BLaER1 treated with 17β-estradiol and CSF1 and Interleukin-3, amounts not matched to agents 10 nM and 100 nM (cell line): ENCODE results near the gene NTM.
A peak's percentile ranks its signal among the peaks of the same experiment; 100 is the strongest.
"Not testable (repeated sequence)": the region's sequence is repeated elsewhere in the genome, so short reads cannot be mapped to it uniquely, and the experiment has no call there.

Experiments
- H3K27ac ChIP-seq, 11 experiments: shearing (Covaris generic); formaldehyde crosslinking; 2 replicates each; pipeline ENCODE4 v1.8.1; 2022
- H3K27me3 ChIP-seq, 11 experiments: shearing (Covaris generic); formaldehyde crosslinking; 2 replicates each; pipeline ENCODE4 v1.8.1; 2022
- H3K36me3 ChIP-seq, 11 experiments: shearing (Covaris generic); formaldehyde crosslinking; 2 replicates each; pipeline ENCODE4 v1.8.1; 2022
- H3K4me1 ChIP-seq, 10 experiments: shearing (Covaris generic); formaldehyde crosslinking; 2 replicates each; pipeline ENCODE4 v1.8.1; 2022
- H3K4me2 ChIP-seq, 11 experiments: shearing (Covaris generic); formaldehyde crosslinking; 2 replicates each; pipeline ENCODE4 v1.8.1; 2022
- H3K4me3 ChIP-seq, 10 experiments: shearing (Covaris generic); formaldehyde crosslinking; 2 replicates each; pipeline ENCODE4 v1.8.1; 2022
- H3K9ac ChIP-seq, 11 experiments: shearing (Covaris generic); formaldehyde crosslinking; 2 replicates each; pipeline ENCODE4 v1.8.1; 2022
- H3K9me3 ChIP-seq, 11 experiments: shearing (Covaris generic); formaldehyde crosslinking; replicated peaks in 1 of 11; 2 replicates each; pipeline ENCODE4 v1.8.1; 2022
- H4K20me1 ChIP-seq, 11 experiments: shearing (Covaris generic); formaldehyde crosslinking; 2 replicates each; pipeline ENCODE4 v1.8.1; 2022
- Cebpa-rat ChIP-seq, 11 experiments: shearing (Covaris generic); IDR thresholded peaks; 2 replicates each; pipeline ENCODE4 v1.8.1; 2022

NTM gene

DNA sequence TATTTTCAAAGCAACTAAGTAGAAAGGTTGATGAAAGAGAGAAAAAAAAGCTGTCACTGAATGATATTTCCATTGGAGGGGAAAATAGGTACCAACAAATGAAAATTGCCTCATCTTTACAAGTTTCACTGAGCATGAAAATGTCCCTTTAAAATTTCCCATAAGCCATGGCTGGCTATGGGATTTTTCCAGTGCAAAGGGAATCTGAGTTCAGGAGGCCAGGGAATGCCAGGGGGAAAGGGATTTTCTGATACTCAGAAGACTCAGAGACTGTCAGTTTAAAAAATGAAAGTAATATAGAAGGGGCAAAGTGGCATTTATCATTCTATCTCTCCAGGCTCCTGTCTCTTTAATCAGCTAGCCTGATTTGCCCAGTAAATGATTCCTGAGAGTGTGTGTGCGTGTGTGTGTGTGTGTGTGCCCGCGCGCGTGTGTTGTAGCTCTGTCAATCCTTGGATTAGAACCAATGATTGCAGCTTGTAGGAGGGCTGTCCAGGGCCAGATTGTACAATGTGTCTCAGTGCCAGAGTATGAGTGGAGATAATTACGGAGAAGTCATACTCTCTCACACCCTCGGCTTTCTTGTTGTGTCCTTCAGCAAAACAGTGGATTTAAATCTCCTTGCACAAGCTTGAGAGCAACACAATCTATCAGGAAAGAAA is at the start of gene NTM:
Gene NTM (plus strand): TSS at position 526 of the 662 bp plus-strand sequence.
- H4K20me1 ChIP-seq, result peaks cover 0 to 9% (median 0%) of the 10 kb centered on the region in 11 experiments; a peak in 3 of 22 replicates
- H3K4me3 ChIP-seq, result 0 out of 20 replicates have a peak within 1 kb of the TSS, but pooled peaks of 1 of the 10 experiments have one; percentile 14
- H3K27me3 ChIP-seq, result peaks cover 33 to 61% (median 58%) of the 10 kb centered on the region in 11 experiments
- H3K9me3 ChIP-seq, result 0 out of 22 replicates have a peak, but pooled peaks cover 0 to 6% (median 0%) of the 10 kb centered on the region in 11 experiments
- H3K4me1 ChIP-seq, result peaks cover 0 to 21% (median 15%) of the 10 kb centered on the region in 10 experiments; a peak in 15 of 20 replicates
- H3K9ac ChIP-seq, result no peak within 1 kb of the TSS
- TF ChIP-seq Cebpa-rat (IDR thresholded peaks at IDR 0.05), result no peak
- H3K27ac ChIP-seq, result no peak within 1 kb of the TSS
- H3K36me3 ChIP-seq, result no peaks in the 10 kb centered on the region
- H3K4me2 ChIP-seq, result peak within 1 kb of the TSS; percentile 5 to 71 (median 56); a peak in 18 of 22 replicates

DNA sequence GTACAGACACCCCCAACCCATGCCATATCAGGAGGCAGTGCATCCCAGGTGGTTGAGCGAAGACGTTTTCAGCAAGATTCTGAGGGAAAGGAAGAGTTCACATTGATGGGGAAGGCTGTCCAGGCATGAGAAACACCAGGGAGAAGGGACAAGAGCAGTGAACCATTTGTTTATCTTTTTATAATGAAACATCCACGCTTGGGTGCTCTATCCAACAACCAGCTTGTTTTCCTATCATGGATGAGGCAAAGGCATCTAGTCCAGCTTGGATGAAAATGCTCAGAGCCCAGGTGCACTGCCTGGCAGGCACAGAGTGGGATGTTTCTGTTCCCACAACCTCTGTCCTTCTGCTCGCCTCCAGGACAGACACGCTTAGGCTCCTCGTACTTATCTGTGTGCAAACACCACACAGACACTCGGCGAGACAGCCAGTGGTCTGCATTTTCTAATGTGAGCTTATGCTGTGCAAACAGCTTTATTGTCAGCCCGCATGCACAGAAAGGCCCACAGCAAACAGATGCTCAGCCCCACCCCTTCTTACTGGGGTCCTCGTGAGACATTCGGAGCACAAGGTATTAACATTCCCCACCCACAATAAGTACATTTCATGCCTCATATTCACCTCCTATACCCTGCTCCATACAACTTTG is 45.4 kb upstream of the NTM start:
- H3K4me1 ChIP-seq, result no peaks in the 10 kb centered on the region
- no peak overlapping the region for H3K27ac ChIP-seq

DNA sequence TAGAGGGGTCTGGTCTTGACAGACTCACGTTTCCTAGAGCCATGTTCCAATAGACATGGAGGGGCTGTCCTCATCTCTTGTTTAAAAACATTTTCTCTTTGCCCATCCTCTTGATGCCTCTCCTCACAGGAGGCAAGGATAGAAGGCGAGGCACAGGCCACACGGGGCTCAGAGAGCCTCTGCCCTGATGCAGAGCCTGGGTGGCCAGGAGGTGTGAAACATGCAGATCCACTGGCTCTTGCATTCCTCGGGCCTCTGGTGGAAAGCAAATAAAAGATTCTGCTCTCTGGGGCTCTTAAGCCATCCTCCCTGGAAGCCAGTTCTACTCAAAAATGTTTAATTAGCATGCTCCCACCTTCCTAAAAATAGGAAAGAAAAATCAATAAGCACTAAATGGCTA is 43.6 kb upstream of the NTM start:
- H3K27me3 ChIP-seq, result no peaks in the 10 kb centered on the region
- no peak overlapping the region for H3K4me2 ChIP-seq
- H3K4me1 ChIP-seq, result no peaks in the 10 kb centered on the region
- TF ChIP-seq Cebpa-rat (IDR thresholded peaks at IDR 0.05), result no peak
- H3K9me3 ChIP-seq, result no peaks in the 10 kb centered on the region; a peak in 1 of 22 replicates
- H3K9ac ChIP-seq, result no peak overlapping the region
- no peaks in the 10 kb centered on the region for H3K36me3 ChIP-seq
- no peak overlapping the region for H3K4me3 ChIP-seq
- H4K20me1 ChIP-seq, result no peaks in the 10 kb centered on the region; a peak in 1 of 22 replicates
- H3K27ac ChIP-seq, result no peak overlapping the region

More for the DNA sequence above, 45.4 kb upstream of the NTM start:
- H3K4me3 ChIP-seq, result no peak overlapping the region
- no peak overlapping the region for H3K9ac ChIP-seq
- H4K20me1 ChIP-seq, result no peaks in the 10 kb centered on the region; a peak in 1 of 22 replicates
- H3K9me3 ChIP-seq, result no peaks in the 10 kb centered on the region; a peak in 1 of 22 replicates
- H3K36me3 ChIP-seq, result no peaks in the 10 kb centered on the region
- H3K27me3 ChIP-seq, result no peaks in the 10 kb centered on the region
- H3K4me2 ChIP-seq, result no peak overlapping the region
- no peak for TF ChIP-seq Cebpa-rat (IDR thresholded peaks at IDR 0.05)

DNA sequence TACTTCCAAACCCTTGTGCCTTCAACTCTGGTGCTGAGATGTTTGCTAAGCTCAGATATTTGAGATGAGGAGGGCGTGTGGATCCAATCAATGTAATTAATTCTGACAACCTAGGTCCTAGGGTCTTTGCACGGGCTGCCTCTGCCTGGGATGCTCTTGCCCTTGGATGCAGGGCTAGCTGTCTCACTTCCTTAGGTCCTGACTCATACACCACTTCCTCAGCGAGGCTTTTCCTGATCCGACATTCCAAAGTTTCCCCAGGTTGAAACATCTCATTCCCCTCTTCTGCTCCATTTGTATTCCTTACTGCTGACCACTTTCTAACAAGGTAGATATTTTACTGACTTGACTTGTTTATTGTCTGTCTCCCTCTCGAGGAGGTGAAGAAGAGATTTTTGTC is 43.0 kb upstream of the NTM start:
- Histone ChIP-seq H3K9ac (no peak overlapping the region), H3K4me2 (no peak overlapping the region), H4K20me1 (no peaks in the 10 kb centered on the region; a peak in 1 of 22 replicates), H3K36me3 (no peaks in the 10 kb centered on the region), H3K27ac (no peak overlapping the region), H3K4me1 (no peaks in the 10 kb centered on the region), H3K9me3 (no peaks in the 10 kb centered on the region; a peak in 1 of 22 replicates), H3K4me3 (no peak overlapping the region), H3K27me3 (no peaks in the 10 kb centered on the region)
- TF ChIP-seq Cebpa-rat (IDR thresholded peaks at IDR 0.05), result no peak

DNA sequence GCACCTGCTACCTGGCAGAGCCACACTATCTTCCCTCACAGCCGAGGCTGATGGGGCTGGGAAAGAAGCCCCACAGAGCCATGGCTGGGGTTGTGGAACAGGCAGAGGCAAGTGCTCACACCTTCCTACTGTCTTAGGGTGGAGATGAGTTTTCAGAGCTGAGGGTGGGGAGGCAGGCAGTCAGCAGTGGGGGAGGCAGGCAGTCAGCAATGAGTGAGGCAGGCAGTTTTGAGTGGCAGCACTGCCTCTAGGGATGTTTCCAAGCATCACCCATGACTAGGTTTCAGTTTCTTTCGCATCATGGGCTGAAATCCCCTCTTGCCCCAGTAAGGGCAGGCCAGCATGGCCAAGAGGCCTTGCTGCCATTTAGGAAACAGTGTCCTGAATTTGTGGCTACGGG is 41.6 kb upstream of the NTM start:
- H3K4me2 ChIP-seq, result no peak overlapping the region
- no peaks in the 10 kb centered on the region for H3K27me3 ChIP-seq
- no peak overlapping the region for H3K4me3 ChIP-seq
- H4K20me1 ChIP-seq, result no peaks in the 10 kb centered on the region; a peak in 1 of 22 replicates
- no peaks in the 10 kb centered on the region for H3K36me3 ChIP-seq
- no peaks in the 10 kb centered on the region for H3K4me1 ChIP-seq
- no peak overlapping the region for H3K27ac ChIP-seq
- no peaks in the 10 kb centered on the region; a peak in 1 of 22 replicates for H3K9me3 ChIP-seq
- no peak for TF ChIP-seq Cebpa-rat (IDR thresholded peaks at IDR 0.05)
- H3K9ac ChIP-seq, result no peak overlapping the region

DNA sequence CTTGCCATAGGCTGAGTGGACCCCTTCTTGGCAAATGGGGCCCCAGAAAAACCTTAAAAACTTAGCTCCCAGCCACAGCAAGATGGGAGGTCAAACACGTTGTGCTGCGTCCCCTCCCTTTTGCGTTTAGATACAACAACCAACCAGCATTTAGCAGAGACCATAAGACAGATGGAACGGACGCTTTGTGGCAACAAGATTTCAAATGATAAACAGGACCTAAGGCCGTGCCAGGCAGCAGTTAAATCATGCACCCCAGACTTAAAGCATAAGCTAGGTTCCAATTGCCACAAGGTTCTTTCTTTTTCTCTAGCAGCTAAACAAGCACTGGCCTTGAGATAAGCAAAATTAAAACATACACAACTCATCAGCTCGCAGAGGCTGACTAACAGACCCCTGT is 39.4 kb upstream of the NTM start:
- H3K36me3 ChIP-seq, result no peaks in the 10 kb centered on the region

DNA sequence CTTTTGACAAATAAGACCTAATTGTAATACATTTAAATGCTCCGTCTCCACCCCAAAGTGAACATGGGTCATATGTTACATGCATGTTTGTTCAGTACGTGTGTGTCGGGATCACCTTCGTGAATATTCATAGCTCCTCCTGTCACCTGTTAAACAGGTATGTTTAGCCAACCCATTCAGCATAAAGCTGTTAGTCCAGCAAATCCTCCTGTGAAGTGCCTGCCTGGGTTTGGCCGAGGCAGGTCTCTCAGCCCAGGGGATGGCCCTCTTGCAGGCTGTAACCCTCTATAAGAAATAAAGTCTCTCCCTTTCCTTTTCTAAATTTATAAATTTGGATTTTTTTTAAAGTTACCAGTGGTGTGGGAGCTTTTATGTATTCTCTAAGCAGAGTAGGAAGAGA is 38.9 kb upstream of the NTM start:
- TF ChIP-seq Cebpa-rat (IDR thresholded peaks at IDR 0.05), result no peak
- Histone ChIP-seq H3K4me3 (no peak overlapping the region), H3K4me1 (no peaks in the 10 kb centered on the region), H3K9me3 (no peaks in the 10 kb centered on the region; a peak in 1 of 22 replicates), H3K27me3 (no peaks in the 10 kb centered on the region), H3K27ac (no peak overlapping the region), H3K9ac (no peak overlapping the region), H3K36me3 (no peaks in the 10 kb centered on the region), H3K4me2 (no peak overlapping the region), H4K20me1 (no peaks in the 10 kb centered on the region; a peak in 1 of 22 replicates)

More for the DNA sequence above, 39.4 kb upstream of the NTM start:
- TF ChIP-seq Cebpa-rat (IDR thresholded peaks at IDR 0.05), result no peak
- no peak overlapping the region for H3K4me3 ChIP-seq
- no peaks in the 10 kb centered on the region; a peak in 1 of 22 replicates for H4K20me1 ChIP-seq
- H3K27me3 ChIP-seq, result no peaks in the 10 kb centered on the region
- no peaks in the 10 kb centered on the region for H3K4me1 ChIP-seq
- H3K9me3 ChIP-seq, result no peaks in the 10 kb centered on the region; a peak in 1 of 22 replicates
- no peak overlapping the region for H3K27ac ChIP-seq
- no peak overlapping the region for H3K4me2 ChIP-seq
- H3K9ac ChIP-seq, result no peak overlapping the region

DNA sequence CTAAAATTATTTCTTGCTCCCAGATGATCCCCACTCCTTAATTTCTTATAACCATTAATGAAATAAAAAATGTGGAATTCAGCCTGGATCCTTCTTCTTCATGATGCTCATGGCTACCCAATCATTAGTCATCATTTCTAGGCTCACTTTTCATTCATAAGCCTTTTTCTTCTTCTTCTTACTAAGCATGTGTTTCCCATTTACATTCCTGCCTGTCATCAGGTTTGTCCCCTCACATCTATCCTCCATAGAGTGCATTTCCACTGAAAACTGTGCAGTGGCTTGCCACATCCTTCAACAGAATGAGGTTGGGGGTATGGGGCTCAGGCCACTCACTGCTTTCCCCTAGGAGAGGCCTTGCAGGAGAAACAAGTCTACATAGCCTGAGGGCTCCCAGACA is 35.8 kb upstream of the NTM start:
- TF ChIP-seq Cebpa-rat (IDR thresholded peaks at IDR 0.05), result no peak
- H3K36me3 ChIP-seq, result no peaks in the 10 kb centered on the region
- no peaks in the 10 kb centered on the region for H3K27me3 ChIP-seq
- H3K4me1 ChIP-seq, result no peaks in the 10 kb centered on the region
- no peak overlapping the region for H3K4me3 ChIP-seq
- no peak overlapping the region for H3K4me2 ChIP-seq
- H3K27ac ChIP-seq, result no peak overlapping the region
- H3K9ac ChIP-seq, result no peak overlapping the region
- H4K20me1 ChIP-seq, result no peaks in the 10 kb centered on the region
- no peaks in the 10 kb centered on the region; a peak in 1 of 22 replicates for H3K9me3 ChIP-seq

DNA sequence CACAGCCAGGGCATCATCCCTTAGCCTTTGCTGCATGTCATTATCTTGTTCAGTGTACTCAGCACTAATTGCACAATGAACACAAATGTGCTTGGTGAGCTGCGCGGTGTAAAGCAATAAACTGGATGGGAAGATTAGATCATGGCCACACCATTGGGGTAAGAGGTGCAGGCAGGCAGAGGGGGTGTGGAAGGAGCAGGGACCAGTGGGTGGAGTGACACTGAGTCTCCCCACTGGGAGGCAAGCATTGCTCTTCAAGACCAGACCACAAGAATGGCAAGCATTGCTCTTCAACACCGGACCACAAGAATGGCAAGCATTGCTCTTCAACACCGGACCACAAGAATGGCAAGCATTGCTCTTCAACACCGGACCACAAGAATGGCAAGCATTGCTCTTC is 28.5 kb upstream of the NTM start:
- not testable (repeated sequence) for H3K27ac ChIP-seq, H3K36me3 ChIP-seq, H3K9me3 ChIP-seq, H3K27me3 ChIP-seq, H3K4me2 ChIP-seq, H3K4me1 ChIP-seq, H3K4me3 ChIP-seq, H4K20me1 ChIP-seq, H3K9ac ChIP-seq

DNA sequence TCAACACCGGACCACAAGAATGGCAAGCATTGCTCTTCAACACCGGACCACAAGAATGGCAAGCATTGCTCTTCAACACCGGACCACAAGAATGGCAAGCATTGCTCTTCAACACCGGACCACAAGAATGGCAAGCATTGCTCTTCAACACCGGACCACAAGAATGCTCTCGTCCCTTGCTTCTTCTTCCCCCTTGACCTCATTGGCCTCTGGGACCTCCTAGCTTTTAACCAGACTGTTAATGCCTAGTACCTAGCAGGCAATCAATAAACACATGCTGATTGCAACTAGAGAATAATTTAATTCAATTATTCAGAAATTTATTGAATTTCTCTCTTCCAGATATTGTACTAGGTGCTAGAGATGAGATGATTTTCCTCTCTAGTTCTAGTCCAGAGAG is 28.0 kb upstream of the NTM start:
- H3K9me3 ChIP-seq, H3K4me1 ChIP-seq: not testable (repeated sequence)

More for the DNA sequence above, 28.0 kb upstream of the NTM start:
- H3K36me3 ChIP-seq, H3K27me3 ChIP-seq, H3K4me2 ChIP-seq, H4K20me1 ChIP-seq, H3K27ac ChIP-seq, H3K4me3 ChIP-seq, H3K9ac ChIP-seq: not testable (repeated sequence)
